ENCODE results near the gene NFIB. TPM values are rescaled to one million over a fixed set of nuclear protein-coding genes. Genes with fewer than 3 reads are reported as not detected.

The NFIB gene
- total RNA-seq, 1 experiment from 2014 or later: 14.3 TPM

DNA sequence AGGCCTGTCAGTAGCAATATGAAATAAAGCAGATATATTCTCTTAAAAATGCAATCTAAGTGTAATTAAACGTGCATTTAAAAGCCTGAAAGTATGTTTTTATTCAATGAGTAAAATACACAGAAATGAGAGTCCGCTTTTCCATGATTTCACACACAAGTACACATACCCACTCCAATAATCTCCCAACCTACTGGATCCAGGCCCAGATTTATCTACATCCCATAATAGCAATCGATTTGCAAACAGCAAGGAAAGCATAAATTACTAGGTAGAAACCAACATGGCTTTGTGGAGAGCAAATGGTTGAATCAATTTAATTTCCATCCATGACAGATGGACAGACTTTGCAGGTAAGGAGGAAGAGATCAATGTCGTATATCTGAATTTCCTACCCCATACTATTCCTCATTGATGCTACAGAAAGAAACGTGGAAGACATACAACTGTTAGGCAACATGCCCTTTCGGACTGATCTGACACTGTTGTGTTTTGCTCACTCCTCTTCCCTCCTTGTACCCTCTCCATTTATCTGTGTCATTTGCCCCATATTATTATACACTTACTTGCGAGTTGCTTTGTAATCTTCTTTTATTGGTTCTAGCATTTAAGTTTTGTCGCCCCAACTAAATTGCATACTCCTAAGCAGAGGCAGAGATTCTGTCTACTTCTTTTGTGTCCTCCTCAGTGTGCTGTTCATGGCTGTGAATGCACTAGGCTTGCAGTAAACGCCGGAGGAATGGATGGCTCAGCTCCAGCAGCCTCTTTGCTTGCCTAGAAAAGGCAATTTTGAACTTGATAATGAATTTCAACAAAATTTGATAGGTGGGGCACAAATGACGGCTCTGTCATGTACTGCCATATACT, 133.6 kb downstream of the NFIB start:
- Histone ChIP-seq H4K20me1 (ENCODE audit: control insufficient read depth, insufficient read depth, insufficient read length) (no peaks in the 10 kb centered on the region), H2AK5ac (ENCODE audit: insufficient read length, low read length) (no peak overlapping the region), H3K79me1 (ENCODE audit: insufficient read depth, low read depth, low read length, poor library complexity, severe bottlenecking) (no peaks in the 10 kb centered on the region), H3K79me2 (ENCODE audit: insufficient read depth, low read length) (no peaks in the 10 kb centered on the region), H3K23ac (ENCODE audit: insufficient read length, low read depth, low read length) (no peak overlapping the region), H3K27ac (ENCODE audit: insufficient read length, low read depth, low read length) (no peak overlapping the region), H3K56ac (ENCODE audit: insufficient read length, low read depth, low read length) (no peak overlapping the region), H3K9me3 (ENCODE audit: control insufficient read depth, low read depth, low read length) (no peaks in the 10 kb centered on the region), H3K23me2 (ENCODE audit: insufficient read length, low read depth, low read length, poor library complexity, severe bottlenecking) (no peaks in the 10 kb centered on the region), H4K8ac (replicated peaks; ENCODE audit: insufficient read length, low read depth, low read length) (no peak overlapping the region), H3K14ac (ENCODE audit: insufficient read depth, low read length) (no peak overlapping the region), H3K18ac (ENCODE audit: insufficient read length, low read depth, low read length) (no peak overlapping the region), H4K91ac (ENCODE audit: insufficient read length, low read depth, low read length) (no peak overlapping the region), H4K5ac (ENCODE audit: insufficient read length, low read depth, low read length) (no peak overlapping the region), H2AFZ (ENCODE audit: low read length) (no peak overlapping the region), H2BK15ac (ENCODE audit: low read depth, low read length) (no peak overlapping the region; the same call in 1 of the 2 replicates), H2BK20ac (ENCODE audit: low read depth, low read length, poor library complexity, severe bottlenecking) (no peak overlapping the region), H3K4ac (ENCODE audit: low read depth, low read length) (no peak overlapping the region), H2BK5ac (ENCODE audit: insufficient read length, low read length) (no peak overlapping the region), H3K4me1 (ENCODE audit: insufficient read depth, low read length) (no peaks in the 10 kb centered on the region), H2BK12ac (ENCODE audit: insufficient read length, low read depth, low read length) (no peak overlapping the region), H3K27me3 (ENCODE audit: insufficient read depth, low read length) (no peaks in the 10 kb centered on the region), H3K4me2 (ENCODE audit: insufficient read depth, insufficient read length, low read length) (no peak overlapping the region), H3T11ph (ENCODE audit: low read length) (no peak overlapping the region), H3K9ac (ENCODE audit: extremely low read depth, insufficient read length, low read length) (no peak overlapping the region), H2BK120ac (ENCODE audit: low read depth, low read length, poor library complexity, severe bottlenecking) (no peak overlapping the region)
- Mint-ChIP-seq H3K27me3 (ENCODE audit: low read depth) (no peaks in the 10 kb centered on the region), H3K36me3 (ENCODE audit: insufficient read depth in 1 of 3, low read depth in 3 of 3) (no peaks in the 10 kb centered on the region; a peak in 2 of 7 replicates), H3K9me3 (no peaks in the 10 kb centered on the region), H3K27ac (no peak overlapping the region), H3K4me3 (no peak overlapping the region), H3K4me1 (no peaks in the 10 kb centered on the region)
- TF ChIP-seq, protein P1, sequence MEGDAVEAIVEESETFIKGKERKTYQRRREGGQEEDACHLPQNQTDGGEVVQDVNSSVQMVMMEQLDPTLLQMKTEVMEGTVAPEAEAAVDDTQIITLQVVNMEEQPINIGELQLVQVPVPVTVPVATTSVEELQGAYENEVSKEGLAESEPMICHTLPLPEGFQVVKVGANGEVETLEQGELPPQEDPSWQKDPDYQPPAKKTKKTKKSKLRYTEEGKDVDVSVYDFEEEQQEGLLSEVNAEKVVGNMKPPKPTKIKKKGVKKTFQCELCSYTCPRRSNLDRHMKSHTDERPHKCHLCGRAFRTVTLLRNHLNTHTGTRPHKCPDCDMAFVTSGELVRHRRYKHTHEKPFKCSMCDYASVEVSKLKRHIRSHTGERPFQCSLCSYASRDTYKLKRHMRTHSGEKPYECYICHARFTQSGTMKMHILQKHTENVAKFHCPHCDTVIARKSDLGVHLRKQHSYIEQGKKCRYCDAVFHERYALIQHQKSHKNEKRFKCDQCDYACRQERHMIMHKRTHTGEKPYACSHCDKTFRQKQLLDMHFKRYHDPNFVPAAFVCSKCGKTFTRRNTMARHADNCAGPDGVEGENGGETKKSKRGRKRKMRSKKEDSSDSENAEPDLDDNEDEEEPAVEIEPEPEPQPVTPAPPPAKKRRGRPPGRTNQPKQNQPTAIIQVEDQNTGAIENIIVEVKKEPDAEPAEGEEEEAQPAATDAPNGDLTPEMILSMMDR (conservative IDR thresholded peaks at IDR 0.05): no peak
- WGBS (ENCODE audit: extremely low coverage, insufficient read length, low lambda C conversion rate): no CpG with 5 or more reads among the region's 11 CpGs
- DNase-seq: no peak

All from H9 (cell line).